Transverse colon (tissue), 3 donors: Measurements from ENCODE around the gene HNRNPF.
A peak's percentile ranks its signal among the peaks of the same experiment; 100 is the strongest.

ENCODE experiments used
- CTCF ChIP-seq, 5 experiments: fragments of 200-600 bp in 3 of 5; fragments of 450-650 bp in 2 of 5; sonication (generic) in 3 of 5; IDR thresholded peaks; 1 replicate in 2 of 5; 2 replicates in 3 of 5; pipeline ENCODE4 v1.5.1; 2016 to 2017; ENCODE audit warnings: antibody characterized with exemption in 5 of 5, inconsistent platforms in 3 of 5, mild to moderate bottlenecking in 2 of 5, moderate library complexity in 1 of 5
- POLR2A ChIP-seq: fragments of 450-650 bp; IDR thresholded peaks from one replicate; pipeline ENCODE4 v1.6.1; 2016; ENCODE audit warnings: antibody characterized with exemption, mild to moderate bottlenecking, moderate library complexity

GRCh38 chr10:43348511-43349312, 60.3 kb downstream of the HNRNPF start:
- peak; percentile 85 to 92 (median 90) for TF ChIP-seq CTCF (IDR thresholded peaks at IDR 0.05)
- no peak for TF ChIP-seq POLR2A
